Astrocyte of the spinal cord (primary cell): ENCODE measurements around the gene POLR2E.

ENCODE experiments used
- DNase-seq: peaks from one replicate; pipeline ENCODE4 v3.0.0; 2011; ENCODE audit warnings: low read depth, low spot score
- H3K4me3 ChIP-seq: 2 replicates; pipeline ENCODE4 v1.5.1; 2011; ENCODE audit warnings: low read depth, mild to moderate bottlenecking, low read length, moderate library complexity
- CTCF ChIP-seq: IDR thresholded peaks from 2 replicates; pipeline ENCODE4 v1.5.1; 2012; ENCODE audit warnings: low read depth, mild to moderate bottlenecking, low read length, inconsistent platforms
- in situ Hi-C: cut with HindIII; loops from 2 replicates; pipeline ENCODE4 v1.10.0; 2017; ENCODE audit warnings: low sequenced_read_pairs

The POLR2E gene

GRCh38 chr19:1094978-1095701 lies at the start of gene POLR2E:
TSS of gene POLR2E (minus strand) at chr19:1095375. CDS start at chr19:1095315, 60 bp downstream.
- peak; percentile 98 for DNase-seq
- TF ChIP-seq CTCF, result no peak
- H3K4me3 ChIP-seq, result peak within 1 kb of the TSS; percentile 90
- in situ Hi-C loops, result no loop called here

GRCh38 chr19:1144741-1145140 lies 49.6 kb upstream of the POLR2E start:
- no peak for DNase-seq
- H3K4me3 ChIP-seq, result no peak overlapping the region
- no peak for TF ChIP-seq CTCF
- in situ Hi-C loops, result no loop called here

DNA sequence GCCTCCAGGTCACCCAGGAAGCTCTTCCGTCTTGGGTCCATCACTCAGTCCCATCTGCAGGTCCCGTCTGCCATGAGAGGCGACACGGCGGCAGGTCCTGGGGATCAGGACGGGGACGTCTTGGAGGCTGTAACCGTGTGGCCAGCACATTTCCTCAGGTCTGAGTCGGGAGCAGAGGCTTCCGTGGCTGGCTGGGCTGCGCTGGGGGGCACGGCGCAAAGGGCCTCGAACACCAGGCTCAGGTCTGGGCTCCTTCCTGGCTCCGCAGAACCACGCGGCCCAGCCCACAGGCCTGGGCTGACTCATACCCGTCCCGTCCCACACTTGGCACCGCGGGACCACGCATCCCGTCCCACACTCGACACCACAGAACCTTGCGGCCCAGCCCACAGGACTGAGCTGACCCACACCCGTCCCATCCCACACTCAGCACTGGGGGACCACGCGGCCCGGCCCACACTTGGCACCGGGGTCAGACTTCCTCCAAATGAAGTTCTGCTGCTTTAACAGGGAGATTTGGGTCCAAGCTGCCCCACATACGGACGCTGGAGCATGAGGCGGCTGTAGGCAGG lies 48.7 kb upstream of the POLR2E start:
- TF ChIP-seq CTCF, result no peak
- no peak for DNase-seq
- in situ Hi-C loops, result no loop called here
- no peak overlapping the region for H3K4me3 ChIP-seq

DNA sequence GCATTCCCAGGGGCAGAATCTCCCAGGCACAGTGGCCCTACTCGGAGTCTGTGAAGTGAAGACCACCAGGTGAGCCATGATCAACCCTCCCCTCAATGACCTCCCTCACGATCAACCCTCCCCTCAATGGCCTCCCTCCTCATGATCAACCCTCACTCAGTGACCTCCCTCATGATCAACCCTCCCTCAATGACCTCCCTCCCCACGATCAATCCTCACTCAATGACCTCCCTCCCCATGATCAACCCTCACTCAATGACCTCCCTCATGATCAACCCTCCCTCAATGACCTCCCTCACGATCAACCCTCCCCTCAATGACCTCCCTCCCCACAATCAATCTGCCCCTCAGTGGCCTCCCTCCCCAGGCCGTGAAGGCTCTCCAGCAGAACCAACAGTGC lies 46.8 kb upstream of the POLR2E start:
- no peak for DNase-seq
- in situ Hi-C loops, result no loop called here
- H3K4me3 ChIP-seq, result no peak overlapping the region
- TF ChIP-seq CTCF, result no peak

GRCh38 chr19:1140272-1141027 lies 45.3 kb upstream of the POLR2E start:
- H3K4me3 ChIP-seq, result no peak overlapping the region
- in situ Hi-C loops, result no loop called here
- no peak for DNase-seq
- TF ChIP-seq CTCF, result no peak

DNA sequence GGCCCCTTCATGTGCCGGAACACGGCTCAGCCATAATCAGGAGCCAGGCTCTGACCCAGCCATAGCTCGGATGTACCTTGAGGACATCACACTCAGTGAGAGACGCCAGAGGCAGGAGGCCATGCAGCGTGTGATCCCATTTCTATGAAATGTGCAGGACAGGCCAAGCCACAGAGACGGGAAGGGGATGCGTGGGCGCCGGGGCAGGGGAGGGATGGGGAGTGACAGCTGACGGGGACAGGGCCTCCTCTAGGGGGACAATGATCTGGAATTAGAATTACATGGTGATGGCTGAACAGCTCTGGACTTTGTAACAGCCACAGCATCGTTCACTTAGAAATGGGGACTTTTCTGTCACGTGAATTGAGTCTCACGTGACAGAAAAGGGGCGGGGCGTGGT lies 44.0 kb upstream of the POLR2E start:
- no peak for TF ChIP-seq CTCF
- in situ Hi-C loops, result no loop called here
- no peak for DNase-seq
- no peak overlapping the region for H3K4me3 ChIP-seq
